ENCODE results near the gene SMYD1.

The SMYD1 gene

GRCh38 chr2:88126772-88127637 is 59.4 kb downstream of the SMYD1 start:
- TF ChIP-seq CTCF (IDR thresholded peaks at IDR 0.05; ENCODE audit: extremely low read depth, insufficient read depth, missing control alignments): no peak
- no peak for DNase-seq (ENCODE audit: low spot score)
- in situ Hi-C loops (cut with MboI; ENCODE audit: low pct_unique_long_range_greater_than_20kb, low sequenced_read_pairs, unreplicated experiment): no loop called here

GRCh38 chr2:88127638-88127887 is 59.9 kb downstream of the SMYD1 start:
- in situ Hi-C loops (cut with MboI; ENCODE audit: low pct_unique_long_range_greater_than_20kb, low sequenced_read_pairs, unreplicated experiment): no loop called here
- no peak for TF ChIP-seq CTCF (IDR thresholded peaks at IDR 0.05; ENCODE audit: extremely low read depth, insufficient read depth, missing control alignments)
- DNase-seq (ENCODE audit: low spot score): no peak

GRCh38 chr2:88127888-88128653 is 60.4 kb downstream of the SMYD1 start, which contains the start of gene FABP1:
Gene FABP1, minus strand, starts transcription at chr2:88128062. Its CDS starts 45 bp downstream, at chr2:88128017.
- no peak for DNase-seq (ENCODE audit: low spot score)
- in situ Hi-C loops (cut with MboI; ENCODE audit: low pct_unique_long_range_greater_than_20kb, low sequenced_read_pairs, unreplicated experiment): no loop called here
- TF ChIP-seq CTCF (IDR thresholded peaks at IDR 0.05; ENCODE audit: extremely low read depth, insufficient read depth, missing control alignments): no peak

GRCh38 chr2:88128654-88129312 is 61.2 kb downstream of the SMYD1 start:
- no peak for DNase-seq (ENCODE audit: low spot score)
- in situ Hi-C loops (cut with MboI; ENCODE audit: low pct_unique_long_range_greater_than_20kb, low sequenced_read_pairs, unreplicated experiment): no loop called here
- no peak for TF ChIP-seq CTCF (IDR thresholded peaks at IDR 0.05; ENCODE audit: extremely low read depth, insufficient read depth, missing control alignments)

- TF ChIP-seq CTCF (IDR thresholded peaks at IDR 0.05; ENCODE audit: extremely low read depth, insufficient read depth, missing control alignments): no peak
- in situ Hi-C loops (cut with MboI; ENCODE audit: low pct_unique_long_range_greater_than_20kb, low sequenced_read_pairs, unreplicated experiment): no loop called here
Observed at GRCh38 chr2:88129313-88129959, 61.8 kb downstream of the SMYD1 start.

More at GRCh38 chr2:88129313-88129959, 61.8 kb downstream of the SMYD1 start:
- DNase-seq (ENCODE audit: low spot score): no peak
